ENCODE data around the gene ABTB1. TPM values are rescaled to one million over a fixed set of nuclear protein-coding genes. Genes with fewer than 3 reads are reported as not detected.

Gene ABTB1
- 7.6 and 13.4 TPM in 2 replicates for total RNA-seq

GRCh38 chr3:127672429-127673190 is at the start of gene ABTB1:
ABTB1 (plus strand) TSS chr3:127672952; CDS start chr3:127673026, 74 bp downstream.

GRCh38 chr3:127628788-127629466 is 43.8 kb upstream of the ABTB1 start, which contains the start of gene PODXL2:
PODXL2 (plus strand) TSS chr3:127629185; CDS start chr3:127629220, 35 bp downstream.

Other genes starting within 250 kb of the ABTB1 start
- gene TPRA1, start 82.2 kb upstream of the ABTB1 start, total RNA-seq = 65.4 and 74.1 TPM in 2 replicates
- gene MCM2, start 74.5 kb upstream of the ABTB1 start, total RNA-seq = 7.9 and 10.2 TPM in 2 replicates
- 4.2 and 6.1 TPM in 2 replicates for gene PODXL2, start 43.8 kb upstream of the ABTB1 start, total RNA-seq
- 8.3 and 28.9 TPM in 2 replicates for gene MGLL, start 149.6 kb downstream of the ABTB1 start, total RNA-seq
- gene KBTBD12, start 242.3 kb downstream of the ABTB1 start, total RNA-seq = not detected in 2 replicates

Measured in pericardium fibroblast (primary cell).